HL-60/S4 (cell line): ENCODE data around the gene RNF114.
"Not testable (repeated sequence)": the region's sequence is repeated elsewhere in the genome, so short reads cannot be mapped to it uniquely, and the experiment has no call there.

ENCODE experiments used
- in situ Hi-C: fragments of 300-500 bp; cut with MboI; formaldehyde crosslinking; loops from 2 replicates; pipeline ENCODE4 v1.14.3; 2022; ENCODE audit warnings: low sequenced_read_pairs

Gene RNF114, protein sequence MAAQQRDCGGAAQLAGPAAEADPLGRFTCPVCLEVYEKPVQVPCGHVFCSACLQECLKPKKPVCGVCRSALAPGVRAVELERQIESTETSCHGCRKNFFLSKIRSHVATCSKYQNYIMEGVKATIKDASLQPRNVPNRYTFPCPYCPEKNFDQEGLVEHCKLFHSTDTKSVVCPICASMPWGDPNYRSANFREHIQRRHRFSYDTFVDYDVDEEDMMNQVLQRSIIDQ

DNA sequence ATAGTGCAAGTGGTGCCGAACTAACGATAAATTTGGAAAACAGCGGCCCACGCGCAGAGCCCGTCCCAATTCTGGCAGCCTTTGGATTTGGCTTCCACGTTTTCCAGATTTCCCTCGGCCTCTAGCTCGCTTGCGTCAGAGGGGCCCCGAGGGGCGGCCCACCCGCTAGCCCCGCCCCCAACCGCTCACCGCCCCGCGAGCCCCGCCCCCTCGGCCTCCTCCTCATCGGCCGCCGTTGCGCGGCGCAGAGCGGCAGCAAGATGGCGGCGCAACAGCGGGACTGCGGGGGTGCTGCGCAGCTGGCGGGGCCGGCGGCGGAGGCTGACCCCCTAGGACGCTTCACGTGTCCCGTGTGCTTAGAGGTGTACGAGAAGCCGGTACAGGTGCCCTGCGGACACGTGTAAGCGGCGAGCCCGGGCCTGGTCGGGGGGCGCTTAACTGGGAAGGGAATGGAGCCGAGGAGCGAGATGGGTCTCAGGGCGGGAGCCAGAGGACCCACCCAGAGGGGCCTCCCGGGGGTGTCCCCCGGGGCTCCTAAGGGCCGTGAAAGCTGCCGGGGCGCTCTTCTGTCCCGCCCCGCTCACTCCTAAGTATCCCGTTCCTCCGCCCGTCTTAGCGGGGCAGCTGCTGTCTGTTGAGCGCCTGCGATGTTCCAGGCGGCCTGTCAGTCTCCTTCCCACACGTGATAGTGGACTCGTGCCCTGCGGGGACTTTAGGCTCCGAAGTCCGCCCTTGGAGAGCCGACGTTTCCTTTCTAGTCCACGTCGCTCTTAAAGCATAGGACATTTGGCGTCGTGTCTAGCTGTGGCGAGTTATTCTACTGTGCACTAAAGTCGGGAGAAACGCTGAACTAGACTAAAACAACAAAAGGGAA is at the start of gene RNF114:
Gene RNF114, plus strand, starts transcription at position 245 of the 874 bp plus-strand sequence. Its CDS starts 16 bp downstream, at position 261.
- in situ Hi-C loops: no loop called here

DNA sequence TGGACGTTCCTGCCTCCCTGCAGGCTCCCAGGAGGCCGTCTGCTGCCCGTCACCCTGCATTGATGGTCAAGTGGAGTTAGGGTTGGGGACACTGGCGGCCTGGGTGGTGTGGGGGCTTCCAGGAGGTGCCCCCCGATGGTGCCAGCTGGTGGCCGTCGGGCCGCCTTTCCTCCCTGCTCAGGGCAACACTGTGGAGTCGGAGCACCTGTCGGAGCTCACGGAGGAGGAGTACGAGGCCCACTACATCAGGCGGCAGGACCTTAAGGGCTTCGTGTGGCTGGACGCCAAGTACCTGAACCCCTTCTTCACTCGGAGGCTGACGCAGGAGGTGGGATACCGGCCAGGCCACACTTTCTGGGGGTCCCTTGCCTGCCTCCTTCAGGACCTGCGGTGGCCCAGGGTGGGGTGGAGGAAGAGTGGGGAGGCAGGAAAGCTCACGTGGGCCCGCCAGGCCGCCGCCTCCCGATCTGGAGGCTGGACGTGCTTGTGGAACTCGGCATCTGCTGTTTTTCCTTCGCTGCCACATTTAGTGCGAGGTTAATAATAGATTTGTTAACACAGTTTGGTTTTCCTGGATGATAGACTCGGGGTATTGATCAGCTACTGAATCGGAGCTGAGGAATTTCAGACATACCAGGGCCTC is 49.5 kb upstream of the RNF114 start:
- in situ Hi-C loops: no loop called here

DNA sequence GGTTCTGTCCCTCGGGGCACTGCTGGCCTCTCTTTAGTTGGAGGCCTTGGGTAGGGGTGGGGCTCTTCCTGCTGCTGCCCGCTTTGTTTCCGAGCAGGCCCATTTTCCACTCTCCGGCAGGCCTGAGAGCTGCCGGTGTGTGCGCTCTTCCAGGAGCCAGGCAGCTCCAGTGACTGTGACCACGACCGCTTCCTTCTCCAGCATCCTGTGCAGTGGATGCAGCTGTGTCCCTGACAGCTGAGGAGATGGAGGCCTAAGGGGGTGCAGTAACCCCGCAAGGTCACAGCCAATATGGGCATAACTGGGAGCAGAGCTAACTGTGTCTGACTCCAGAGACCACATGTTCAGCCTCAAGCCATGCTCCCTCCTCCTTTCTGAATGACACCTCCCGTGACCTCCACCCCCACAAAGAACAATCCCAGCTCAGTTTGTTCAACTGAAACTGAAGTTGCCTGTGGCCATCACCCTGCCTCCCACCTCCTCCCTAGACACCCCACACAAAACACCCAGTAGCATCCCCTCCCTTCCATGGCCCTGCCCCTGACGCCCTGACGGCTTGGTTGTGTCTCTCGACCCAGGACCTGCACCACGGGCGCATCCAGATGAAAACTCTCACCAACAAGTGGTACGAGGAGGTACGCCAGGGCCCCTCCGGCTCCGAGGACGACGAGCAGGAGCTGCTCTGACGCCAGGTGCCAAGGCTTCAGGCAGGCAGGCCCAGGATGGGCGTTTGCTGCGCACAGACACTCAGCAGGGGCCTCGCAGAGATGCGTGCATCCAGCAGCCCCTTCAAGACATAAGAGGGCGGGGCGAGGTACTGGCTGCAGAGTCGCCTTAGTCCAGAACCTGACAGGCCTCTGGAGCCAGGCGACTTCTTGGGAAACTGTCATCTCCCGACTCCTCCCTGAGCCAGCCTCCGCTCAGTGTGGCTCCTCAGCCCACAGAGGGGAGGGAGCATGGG is 48.7 kb upstream of the RNF114 start:
- in situ Hi-C loops: no loop called here

DNA sequence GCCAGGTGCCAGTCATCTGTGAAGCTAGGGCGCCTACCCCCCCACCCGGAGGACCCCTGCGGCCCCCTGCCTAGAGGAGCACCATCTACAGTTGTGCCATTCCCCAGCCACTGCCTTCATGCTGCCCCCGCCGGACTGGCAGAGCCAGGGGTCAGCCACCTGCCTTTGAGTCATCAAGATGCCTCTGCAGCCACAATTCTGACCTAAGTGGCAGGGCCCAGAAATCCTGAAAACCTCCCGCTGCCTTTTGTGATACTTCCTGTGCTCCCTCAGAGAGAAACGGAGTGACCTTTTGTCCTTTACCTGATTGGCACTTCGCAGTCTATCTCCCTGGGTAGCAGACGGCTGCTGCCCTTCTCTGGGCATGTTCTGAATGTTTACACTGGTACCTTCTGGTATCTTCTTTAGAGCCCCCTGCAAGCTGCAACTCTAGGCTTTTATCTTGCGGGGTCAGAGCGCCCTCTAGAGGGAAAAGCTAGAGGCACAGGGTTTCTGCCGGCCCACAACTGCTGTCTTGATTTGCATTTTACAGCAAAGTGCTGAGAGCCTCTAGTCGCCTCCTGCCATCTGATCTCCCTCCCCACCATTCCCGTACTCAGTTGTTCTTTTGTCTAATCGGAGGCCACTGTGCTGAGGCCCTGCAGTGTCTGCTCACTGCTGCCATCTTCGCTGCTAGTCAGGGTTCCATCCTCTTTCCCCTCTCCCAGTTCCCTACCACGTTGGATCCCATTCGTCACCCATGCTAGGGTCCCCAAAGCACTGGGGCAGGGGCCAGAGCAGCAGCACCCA is 47.8 kb upstream of the RNF114 start:
- in situ Hi-C loops: no loop called here

DNA sequence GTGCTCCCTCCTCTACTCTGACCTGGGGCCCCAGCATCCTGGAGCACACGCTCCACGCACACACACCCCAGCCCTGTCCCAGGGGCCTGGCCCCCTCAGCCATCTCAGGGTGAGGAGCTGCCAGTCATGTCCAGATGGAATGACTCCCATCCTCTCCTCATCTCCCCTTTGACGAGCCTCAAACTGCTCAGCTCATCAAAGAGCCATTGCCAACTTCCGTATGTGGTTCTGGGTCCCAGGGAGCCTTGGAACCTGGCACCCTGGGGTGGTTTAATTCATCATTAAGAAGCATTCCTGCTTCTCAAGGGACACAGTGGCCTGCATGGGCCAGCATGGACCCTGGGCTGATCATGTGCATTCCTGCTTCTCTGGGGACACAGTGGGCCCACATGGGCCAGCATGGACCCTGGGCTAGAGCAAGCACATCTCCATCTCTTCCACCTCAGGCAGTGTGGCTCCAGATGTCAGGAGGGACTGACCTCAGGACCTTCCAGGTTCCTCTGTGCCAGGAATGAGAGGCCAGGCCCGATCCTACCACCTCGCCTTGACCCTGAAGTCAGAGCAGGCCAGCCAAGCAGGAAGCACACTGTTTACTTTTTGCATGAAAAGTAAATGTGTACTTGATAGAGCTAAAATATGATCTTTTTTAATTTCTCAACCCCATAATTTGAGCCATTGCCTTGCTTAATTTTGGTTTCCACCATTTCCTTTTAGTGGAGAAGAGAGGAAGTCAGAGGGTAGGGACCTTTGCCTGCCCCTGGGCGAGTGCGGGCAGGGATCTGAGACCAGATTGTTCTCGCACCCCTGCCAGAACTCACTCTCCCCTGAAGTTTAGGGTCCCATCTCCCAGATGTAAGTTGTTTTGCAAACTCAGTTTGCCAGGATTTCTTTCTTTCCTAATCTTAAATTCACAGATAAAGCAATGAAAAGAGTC is 46.9 kb upstream of the RNF114 start:
- in situ Hi-C loops: no loop called here

DNA sequence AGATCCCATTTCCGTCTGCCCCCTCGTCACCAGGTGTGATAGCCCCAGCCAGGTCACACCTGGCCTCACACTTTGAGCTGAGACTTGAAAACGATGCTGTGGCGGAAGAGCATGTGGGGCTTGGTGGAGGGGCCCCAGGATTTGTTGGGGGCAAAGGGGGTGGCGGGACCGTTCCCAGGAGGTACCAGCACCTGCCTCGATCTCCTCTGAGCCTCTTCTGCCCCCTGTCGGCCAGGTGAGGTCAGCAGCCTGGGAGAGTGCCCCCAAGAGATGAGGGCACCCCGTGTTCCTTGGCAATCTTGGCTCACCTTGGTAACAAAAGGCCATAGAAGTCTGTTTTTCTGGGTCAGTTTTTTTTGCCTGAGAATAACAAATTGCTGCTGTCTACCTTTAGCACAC is 46.3 kb upstream of the RNF114 start:
- in situ Hi-C loops: no loop called here

DNA sequence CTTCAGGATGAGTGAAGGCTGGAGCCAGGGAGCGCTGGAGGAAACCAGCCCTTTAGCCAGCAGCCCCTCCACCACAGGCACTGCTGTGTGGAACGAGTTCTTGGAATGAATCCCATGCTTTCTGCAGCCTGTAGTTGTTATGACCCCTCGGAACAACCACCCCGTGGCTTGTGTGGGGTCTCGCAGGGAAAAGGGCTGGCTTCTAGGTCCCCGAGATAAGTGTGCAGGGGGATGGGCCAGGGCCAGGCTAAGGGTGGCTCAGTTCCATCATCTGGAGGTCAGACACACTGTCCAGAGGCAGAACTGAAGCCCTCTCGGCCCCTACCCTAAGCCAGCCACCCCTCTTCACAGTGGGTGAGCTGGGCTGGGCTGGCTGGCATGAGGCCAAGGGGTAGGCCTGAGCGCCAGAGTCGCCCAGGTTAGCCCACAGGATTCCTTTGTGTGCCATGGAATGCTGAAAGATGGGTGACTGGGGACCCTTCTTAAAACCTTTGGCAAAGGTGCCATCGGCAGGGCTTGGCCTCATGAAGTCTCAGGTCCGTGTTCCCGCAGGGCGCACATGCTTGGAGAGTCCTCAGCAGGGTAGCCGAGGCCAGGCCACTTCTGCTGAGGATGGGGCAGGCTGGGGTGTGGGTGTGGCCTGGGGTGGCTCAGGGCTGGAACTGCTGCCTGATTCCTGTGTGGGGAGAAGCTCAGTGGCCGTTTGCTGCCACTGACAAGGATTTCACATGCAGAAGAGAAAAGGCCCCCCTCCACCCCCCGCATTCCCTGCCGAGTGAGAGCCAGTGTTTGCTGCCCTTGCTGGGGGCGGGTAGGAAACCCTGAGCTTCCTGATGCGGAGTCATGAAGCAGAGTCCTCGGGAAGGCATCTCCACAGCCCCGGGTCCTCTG is 45.5 kb upstream of the RNF114 start:
- in situ Hi-C loops: no loop called here

DNA sequence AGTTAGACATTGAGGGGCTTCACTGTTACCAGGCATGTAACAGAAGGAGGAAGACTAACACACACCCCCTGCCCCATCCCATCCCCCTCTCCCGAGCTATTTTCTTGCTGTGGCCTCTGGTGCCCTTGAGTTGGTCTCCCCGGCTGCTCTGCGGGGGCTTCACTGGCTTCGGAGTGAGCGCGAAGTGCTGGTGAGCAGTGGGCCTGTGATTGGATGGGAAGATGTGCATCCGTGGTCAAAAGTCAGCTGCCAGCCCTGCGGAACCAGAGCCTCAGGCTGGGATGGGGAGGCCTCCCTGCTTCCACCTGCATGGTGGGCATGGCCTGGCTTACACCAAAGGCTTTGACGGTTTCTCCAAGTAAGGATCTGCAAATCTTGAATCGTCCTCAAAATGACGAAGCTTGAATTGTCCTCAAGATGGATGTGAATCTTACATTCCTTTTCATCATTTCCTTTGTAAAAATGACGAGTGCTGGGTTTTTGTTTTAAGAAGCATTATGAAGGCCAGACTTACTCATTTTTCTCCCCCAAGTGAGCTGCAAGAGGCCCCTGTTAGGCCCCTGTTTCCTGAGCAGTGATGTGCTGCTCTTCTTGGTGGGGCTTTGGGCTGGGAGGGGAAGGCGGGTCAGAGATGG is 44.6 kb upstream of the RNF114 start:
- in situ Hi-C loops: no loop called here

DNA sequence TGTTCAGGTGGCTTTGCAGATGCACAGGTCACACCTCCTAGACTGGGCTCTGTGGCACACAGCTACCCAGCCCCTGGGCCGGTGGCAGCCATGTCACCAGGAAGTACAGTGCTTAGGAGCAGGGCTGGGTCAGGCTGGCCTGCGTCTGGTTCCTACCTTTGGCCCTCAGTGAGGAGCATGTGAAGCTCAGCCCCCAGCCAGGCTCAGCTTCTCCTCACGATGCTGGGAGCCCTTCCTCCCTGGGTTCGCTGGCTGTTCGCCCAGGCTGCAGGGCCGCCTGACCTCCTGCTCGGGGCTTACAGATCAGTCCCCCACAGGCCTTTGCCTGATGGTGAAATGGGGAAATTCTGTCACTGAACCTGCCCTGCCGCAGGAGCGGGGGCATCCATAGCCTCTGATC is 43.9 kb upstream of the RNF114 start:
- in situ Hi-C loops: no loop called here

DNA sequence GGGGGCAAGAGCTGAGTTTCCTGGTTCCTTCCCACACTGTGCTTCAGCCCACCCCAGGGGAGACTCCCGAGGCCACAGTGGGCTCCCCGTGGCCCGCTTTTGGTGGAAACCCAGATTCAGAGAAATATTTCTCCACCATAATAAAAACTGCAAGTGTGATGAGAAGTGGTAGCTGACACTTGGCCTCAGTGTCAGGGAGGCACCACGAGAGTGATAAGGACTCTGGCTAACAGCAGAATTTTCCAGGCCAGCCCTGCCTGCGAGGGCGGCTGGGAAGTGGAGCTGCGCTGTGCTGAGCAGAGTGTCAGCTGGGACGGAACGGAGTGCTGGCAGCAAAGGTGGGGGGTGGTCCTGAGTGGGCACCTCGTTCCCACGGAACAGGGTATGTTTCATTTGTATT is 43.4 kb upstream of the RNF114 start:
- in situ Hi-C loops: no loop called here

DNA sequence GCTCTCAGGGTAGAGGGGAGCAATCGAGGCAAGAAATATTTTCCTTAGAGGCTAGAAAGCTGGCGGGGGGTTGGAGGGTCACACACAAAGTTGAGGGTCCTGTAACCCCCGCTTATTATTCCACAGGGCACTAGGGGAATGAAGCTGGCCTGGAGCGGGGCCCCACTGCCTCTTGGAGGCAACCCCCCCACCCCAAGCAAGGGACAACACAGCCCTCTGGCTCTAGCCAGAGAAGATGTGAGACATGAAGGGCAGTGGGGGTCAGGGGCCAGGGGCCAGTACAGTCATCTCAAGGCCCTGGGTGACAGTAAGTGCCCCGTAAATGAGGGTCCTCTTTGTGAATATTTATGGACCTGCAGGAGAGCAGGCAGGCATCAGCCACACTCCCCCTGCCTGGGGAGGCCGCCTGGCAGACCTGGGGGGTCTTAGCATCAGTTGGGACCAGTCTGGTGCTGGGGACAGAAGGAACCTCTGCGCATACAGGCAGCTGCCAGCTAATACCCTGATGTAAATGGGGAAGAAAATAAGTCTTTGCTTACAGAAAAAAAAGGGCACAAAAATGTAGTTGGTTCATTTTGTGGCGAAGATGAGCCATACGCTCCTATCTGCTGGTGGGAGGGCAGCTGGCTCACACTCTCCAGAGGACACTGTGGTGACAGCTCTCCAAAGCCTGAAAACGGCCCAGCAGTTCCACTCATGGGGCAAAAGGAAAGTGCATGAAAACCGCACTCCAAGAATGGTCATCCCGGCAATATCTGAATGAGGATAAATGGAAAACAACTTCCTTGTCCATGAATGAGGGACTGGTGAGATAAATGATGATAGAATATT is 42.7 kb upstream of the RNF114 start:
- in situ Hi-C loops: no loop called here

DNA sequence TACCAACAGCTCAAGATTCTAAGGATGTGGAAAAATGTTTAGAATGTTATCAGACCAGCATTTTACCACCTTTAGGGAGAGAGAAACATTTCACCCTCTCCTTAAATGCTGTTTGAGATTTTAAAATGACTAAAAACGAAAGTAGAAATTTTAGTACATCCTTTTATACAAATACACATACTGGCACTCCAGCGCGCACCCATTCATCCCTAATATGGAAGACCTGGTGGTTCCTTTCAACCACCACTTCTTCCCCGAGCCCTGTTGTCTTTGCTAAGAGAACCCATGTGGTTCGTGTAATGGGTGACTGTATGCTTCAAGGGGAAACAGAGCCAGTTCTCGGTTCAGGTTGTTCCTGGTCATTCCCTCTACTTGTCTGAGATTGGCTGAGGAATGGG is 42.1 kb upstream of the RNF114 start:
- in situ Hi-C loops: no loop called here

DNA sequence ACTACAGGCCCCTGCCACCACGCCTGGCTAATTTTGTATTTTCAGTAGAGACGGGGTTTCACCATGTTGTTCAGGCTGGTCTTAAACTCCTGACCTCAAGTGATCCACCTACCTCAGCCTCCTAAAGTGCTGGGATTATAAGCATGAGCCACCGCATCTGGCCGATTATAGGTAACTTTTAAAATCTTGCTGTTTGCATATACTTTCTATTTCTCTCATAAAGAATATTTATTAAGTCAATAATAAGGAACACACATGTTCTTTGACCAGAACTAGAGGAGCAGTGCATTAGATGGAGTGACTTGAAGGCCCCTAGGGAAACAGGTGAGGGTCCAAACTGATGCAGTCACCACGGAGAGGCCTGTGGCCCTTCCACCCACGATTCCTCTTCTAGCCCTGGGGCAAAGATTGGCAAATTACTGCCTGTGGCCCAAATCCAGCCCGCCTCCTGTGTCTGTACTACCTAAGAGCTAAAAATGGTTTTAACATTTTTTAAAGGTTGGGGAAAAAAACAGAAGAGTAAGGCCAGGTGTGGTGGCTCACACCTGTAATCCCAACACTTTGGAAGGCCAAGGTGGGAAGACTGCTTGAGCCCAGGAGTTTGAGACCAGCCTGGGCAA is 40.6 kb upstream of the RNF114 start:
- in situ Hi-C loops: not testable (repeated sequence)

DNA sequence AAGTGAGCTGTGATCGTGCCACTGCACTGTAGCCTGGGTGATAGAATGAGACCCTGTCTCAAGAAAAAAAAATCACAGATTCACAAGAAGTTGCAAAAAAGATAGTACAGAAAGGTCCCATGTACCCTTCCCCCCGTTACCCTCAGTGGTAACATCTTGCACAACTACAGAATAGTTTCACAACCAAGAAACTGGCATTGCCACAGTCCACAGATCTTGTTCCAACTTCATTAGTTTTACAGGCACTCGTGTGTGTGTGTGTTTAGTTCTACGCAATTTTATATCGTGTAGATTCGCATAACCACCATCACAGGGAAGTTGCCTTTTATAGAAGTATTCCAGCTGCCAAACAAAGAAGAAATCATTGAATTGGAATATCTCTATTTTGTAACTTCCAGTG is 40.0 kb upstream of the RNF114 start:
- in situ Hi-C loops: no loop called here

DNA sequence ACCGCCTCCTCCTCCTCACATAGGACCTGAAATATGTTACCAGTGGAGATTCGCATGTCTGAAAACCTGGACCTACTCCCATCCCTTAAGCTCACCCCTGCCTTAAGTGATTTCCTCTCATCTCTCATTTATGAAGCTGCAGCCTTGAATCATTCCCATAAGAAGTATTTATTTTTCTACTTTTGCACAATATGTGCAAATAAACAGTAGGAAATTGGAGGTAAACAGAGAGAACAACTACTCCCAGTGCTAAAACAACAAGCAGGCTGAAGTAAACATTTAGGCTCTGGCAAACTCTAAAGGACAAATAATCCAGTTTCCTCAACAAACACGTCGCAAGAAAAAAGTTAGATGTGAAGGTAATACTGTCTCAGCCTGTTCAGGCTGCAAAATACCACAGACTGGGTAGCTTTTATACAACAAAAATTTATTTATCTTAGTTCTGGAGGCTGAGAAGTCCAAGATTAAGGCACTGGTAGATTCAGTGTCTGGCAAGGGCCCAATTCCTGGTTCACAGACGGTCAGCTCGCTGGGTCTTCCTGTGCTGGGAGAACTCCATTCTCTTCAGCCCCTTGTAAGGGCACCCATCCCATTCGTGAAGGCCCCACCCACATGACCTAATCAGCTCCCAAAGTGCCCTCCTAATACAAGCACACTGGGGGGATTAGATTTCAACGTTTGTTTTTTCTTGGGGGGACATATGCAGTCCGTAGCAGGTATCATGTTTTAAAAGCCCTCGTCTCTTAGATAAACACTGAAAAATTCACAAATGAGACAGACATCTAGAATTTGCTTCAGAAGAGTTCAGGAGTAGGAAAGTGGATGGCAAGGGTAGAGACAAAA is 36.4 kb upstream of the RNF114 start:
- in situ Hi-C loops: no loop called here
